Neural cell (in vitro differentiated cells): Measurements from ENCODE around the gene NOX4.

Source experiments
- CTCF ChIP-seq: fragments of 450-650 bp; IDR thresholded peaks from 2 replicates; pipeline ENCODE4 v1.5.1; 2014; ENCODE audit warnings: antibody characterized with exemption, mild to moderate bottlenecking, moderate library complexity; ENCODE audit not compliant: poor library complexity, severe bottlenecking
- EP300 ChIP-seq: fragments of 450-650 bp; conservative IDR thresholded peaks from 2 replicates; pipeline ENCODE4 v1.6.1; 2014; ENCODE audit warnings: antibody characterized with exemption, mild to moderate bottlenecking, moderate library complexity; ENCODE audit not compliant: poor library complexity, severe bottlenecking
- EZH2 ChIP-seq: fragments of 200-600, 300-800 bp; shearing (Covaris generic), sonication (generic); IDR thresholded peaks from 2 replicates; pipeline ENCODE4 v1.6.1; 2014; ENCODE audit warnings: antibody characterized with exemption, low read length, borderline replicate concordance, mild to moderate bottlenecking; ENCODE audit not compliant: insufficient read depth, poor library complexity, severe bottlenecking
- POLR2AphosphoS5 ChIP-seq: IDR thresholded peaks from 2 replicates; pipeline ENCODE4 v1.6.1; 2012
- SMC3 ChIP-seq: fragments of 450-650 bp; conservative IDR thresholded peaks from 2 replicates; pipeline ENCODE4 v1.6.1; 2014; ENCODE audit warnings: antibody characterized with exemption, mild to moderate bottlenecking, moderate library complexity; ENCODE audit not compliant: poor library complexity
- TAF1 ChIP-seq: IDR thresholded peaks from 2 replicates; pipeline ENCODE4 v1.6.1; 2012; ENCODE audit warnings: low read depth

- TF ChIP-seq CTCF, result no peak
- no peak for TF ChIP-seq POLR2AphosphoS5
- no peak for TF ChIP-seq EP300
- TF ChIP-seq TAF1, result no peak
- no peak for TF ChIP-seq SMC3
- no peak for TF ChIP-seq EZH2
Observed at GRCh38 chr11:89463266-89463780, 27.9 kb downstream of the NOX4 start.
